ENCODE data around the gene HS6ST1. TPM values are rescaled to one million over a fixed set of nuclear protein-coding genes. Genes with fewer than 3 reads are reported as not detected.

Gene HS6ST1
- total RNA-seq, 1 donor: 15.1 TPM

DNA sequence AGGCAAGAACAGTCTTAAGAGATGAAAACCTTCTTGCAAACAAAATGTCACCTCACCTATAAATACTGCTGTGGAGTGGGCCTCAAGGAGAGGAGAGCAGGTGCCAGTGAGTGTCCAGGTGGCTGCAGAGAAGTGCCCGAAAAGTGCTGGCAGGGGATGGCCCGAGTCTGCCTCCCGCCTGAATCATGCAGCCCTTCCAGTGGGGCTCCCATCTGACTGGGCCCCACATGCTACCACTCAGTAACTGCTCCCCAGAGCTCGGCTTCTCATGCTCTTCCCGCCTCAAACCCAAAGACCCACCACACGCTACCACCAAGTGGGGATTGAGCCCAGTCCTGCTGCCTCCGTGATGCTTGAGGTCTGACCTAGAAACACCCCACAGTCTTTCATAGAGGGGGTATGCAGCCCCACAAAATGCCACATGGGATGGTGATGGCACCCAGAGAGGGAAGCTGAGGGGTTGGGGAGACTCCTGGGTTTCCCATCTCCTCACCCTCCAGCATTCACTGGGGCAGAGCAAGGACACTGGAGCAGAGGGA lies 7.4 kb downstream of the HS6ST1 start:
- Histone ChIP-seq H3K9me3 (ENCODE audit: low read depth, low read length) (no peaks in the 10 kb centered on the region), H3K4me1 (ENCODE audit: insufficient read depth, low read length) (peaks cover 17% of the 10 kb centered on the region), H3K27me3 (ENCODE audit: insufficient read depth, low read length) (no peaks in the 10 kb centered on the region), H3K4me3 (ENCODE audit: low read length) (no peak overlapping the region)

DNA sequence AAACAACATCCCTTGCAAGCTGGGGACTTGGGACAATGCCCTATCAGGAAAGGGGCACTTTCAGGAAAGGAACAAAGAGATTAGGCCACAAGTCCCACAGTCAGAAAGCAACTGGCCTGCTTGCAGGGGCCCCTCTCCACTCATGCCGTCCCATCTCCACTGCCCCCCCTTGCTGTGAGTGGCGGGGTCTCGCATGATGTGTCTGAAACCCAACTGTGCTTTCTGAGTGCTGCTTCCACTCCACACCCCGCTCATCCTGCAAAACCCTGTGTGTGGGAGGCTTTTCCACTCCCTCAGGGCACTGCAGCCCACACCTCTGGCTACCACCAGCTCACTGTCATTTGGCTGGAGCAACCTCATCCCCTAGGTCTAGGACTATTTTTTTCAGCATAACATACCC lies 7.9 kb downstream of the HS6ST1 start:
- H3K27me3 ChIP-seq (ENCODE audit: insufficient read depth, low read length): no peaks in the 10 kb centered on the region
- H3K4me1 ChIP-seq (ENCODE audit: insufficient read depth, low read length): peaks cover 11% of the 10 kb centered on the region
- H3K4me3 ChIP-seq (ENCODE audit: low read length): no peak overlapping the region
- H3K9me3 ChIP-seq (ENCODE audit: low read depth, low read length): no peaks in the 10 kb centered on the region

GRCh38 chr2:128310094-128310716 lies 8.5 kb downstream of the HS6ST1 start:
- peaks cover 8% of the 10 kb centered on the region for H3K4me1 ChIP-seq (ENCODE audit: insufficient read depth, low read length)
- no peaks in the 10 kb centered on the region for H3K9me3 ChIP-seq (ENCODE audit: low read depth, low read length)
- H3K4me3 ChIP-seq (ENCODE audit: low read length): no peak overlapping the region
- no peaks in the 10 kb centered on the region for H3K27me3 ChIP-seq (ENCODE audit: insufficient read depth, low read length)

DNA sequence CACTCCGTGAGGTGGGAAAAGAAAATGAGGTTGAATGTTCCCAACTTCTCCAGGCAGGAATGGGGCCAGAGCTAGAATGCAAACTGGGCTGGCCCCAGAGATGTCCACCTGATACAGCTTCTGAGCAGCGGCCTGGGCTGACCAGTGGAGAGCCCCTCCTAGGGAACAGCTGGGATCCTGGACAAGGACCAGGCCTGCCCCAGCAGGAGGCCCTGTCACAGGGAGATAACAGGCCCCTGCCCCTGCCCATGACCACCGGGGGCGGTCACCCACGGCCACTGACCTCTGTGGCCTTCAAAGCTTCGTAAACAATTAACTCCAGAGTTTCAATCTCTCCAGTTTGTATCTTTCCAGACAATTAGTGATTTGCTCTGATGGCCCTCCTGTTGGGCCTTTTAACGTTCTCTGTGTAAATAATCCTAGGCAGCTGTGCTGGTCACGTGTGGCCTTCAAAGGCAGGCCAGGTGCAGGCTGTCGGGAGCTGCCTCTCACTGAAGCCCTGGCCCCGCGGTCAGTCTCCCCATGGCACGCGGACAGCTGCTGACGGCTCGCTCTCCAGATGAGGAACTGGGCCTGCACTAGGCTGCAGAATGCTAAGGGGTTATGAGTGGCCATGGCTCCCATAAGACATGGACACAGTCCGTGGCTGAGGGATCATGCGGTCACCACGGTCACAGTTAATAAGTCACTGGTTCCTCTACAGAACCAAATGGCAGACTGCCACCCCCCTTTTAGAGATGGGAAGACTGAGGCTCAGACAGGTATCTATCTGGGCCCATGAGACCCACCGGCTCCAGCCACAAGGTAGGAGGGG lies 9.2 kb downstream of the HS6ST1 start:
- peaks cover 8% of the 10 kb centered on the region for H3K4me1 ChIP-seq (ENCODE audit: insufficient read depth, low read length)
- no peaks in the 10 kb centered on the region for H3K27me3 ChIP-seq (ENCODE audit: insufficient read depth, low read length)
- no peak overlapping the region for H3K4me3 ChIP-seq (ENCODE audit: low read length)
- no peaks in the 10 kb centered on the region for H3K9me3 ChIP-seq (ENCODE audit: low read depth, low read length)

GRCh38 chr2:128308889-128309279 lies 9.8 kb downstream of the HS6ST1 start:
- H3K4me1 ChIP-seq (ENCODE audit: insufficient read depth, low read length): peaks cover 5% of the 10 kb centered on the region
- no peak overlapping the region for H3K4me3 ChIP-seq (ENCODE audit: low read length)
- no peaks in the 10 kb centered on the region for H3K9me3 ChIP-seq (ENCODE audit: low read depth, low read length)
- no peaks in the 10 kb centered on the region for H3K27me3 ChIP-seq (ENCODE audit: insufficient read depth, low read length)

DNA sequence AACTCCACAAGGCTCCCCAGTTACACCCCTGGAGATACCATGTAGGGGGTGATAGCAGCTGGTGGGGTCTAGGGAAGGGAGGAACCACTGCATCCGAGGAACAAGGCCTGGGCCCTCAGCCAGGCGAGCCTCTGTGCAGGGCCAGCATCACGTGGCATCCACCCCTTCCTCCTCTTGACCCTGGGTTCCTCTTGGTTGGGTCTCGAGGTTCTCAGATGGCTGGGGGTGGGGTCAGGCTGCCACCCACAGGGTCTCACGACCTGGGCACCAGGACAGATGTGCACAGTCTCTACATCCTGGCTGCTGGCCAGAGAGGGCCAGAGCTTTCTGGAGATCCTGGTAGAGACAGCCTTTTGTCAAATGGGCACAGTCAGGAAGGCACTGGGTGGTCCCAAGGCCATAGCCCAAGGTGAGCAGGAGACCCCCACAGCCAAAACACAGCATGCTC lies 10.4 kb downstream of the HS6ST1 start:
- no peaks in the 10 kb centered on the region for H3K27me3 ChIP-seq (ENCODE audit: insufficient read depth, low read length)
- H3K4me3 ChIP-seq (ENCODE audit: low read length): no peak overlapping the region
- H3K9me3 ChIP-seq (ENCODE audit: low read depth, low read length): no peaks in the 10 kb centered on the region
- peaks cover 5% of the 10 kb centered on the region for H3K4me1 ChIP-seq (ENCODE audit: insufficient read depth, low read length)

GRCh38 chr2:128307595-128307994 lies 11.1 kb downstream of the HS6ST1 start:
- H3K9me3 ChIP-seq (ENCODE audit: low read depth, low read length): no peaks in the 10 kb centered on the region
- peaks cover 5% of the 10 kb centered on the region for H3K4me1 ChIP-seq (ENCODE audit: insufficient read depth, low read length)
- no peak overlapping the region for H3K4me3 ChIP-seq (ENCODE audit: low read length)
- no peaks in the 10 kb centered on the region for H3K27me3 ChIP-seq (ENCODE audit: insufficient read depth, low read length)

DNA sequence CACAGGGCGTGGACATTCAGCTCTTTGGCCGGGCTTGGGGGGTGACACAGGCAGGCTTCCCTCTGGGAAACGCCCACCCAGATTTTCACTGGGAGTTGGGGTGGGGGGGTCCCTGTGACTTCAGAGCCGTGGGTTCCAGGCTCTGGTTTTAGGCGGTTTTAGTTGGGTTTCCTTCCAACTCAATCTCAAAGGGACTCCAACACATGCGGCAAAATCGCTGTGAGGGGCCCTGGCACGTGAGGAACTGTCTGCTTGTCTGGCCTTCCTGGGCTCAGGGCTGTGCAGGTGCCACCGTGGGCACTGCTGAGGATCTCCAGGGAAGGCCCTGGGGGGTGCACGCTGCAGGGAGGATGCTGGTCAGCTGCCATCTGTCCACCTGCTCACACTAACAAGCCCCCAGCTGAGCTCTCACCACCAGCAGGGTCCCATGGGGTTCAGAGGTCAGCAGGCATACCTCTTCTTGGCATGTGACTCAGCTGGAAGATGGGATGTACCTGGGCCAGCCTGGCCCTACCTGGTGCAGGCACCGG lies 11.7 kb downstream of the HS6ST1 start:
- H3K4me3 ChIP-seq (ENCODE audit: low read length): no peak overlapping the region
- no peaks in the 10 kb centered on the region for H3K27me3 ChIP-seq (ENCODE audit: insufficient read depth, low read length)
- H3K9me3 ChIP-seq (ENCODE audit: low read depth, low read length): no peaks in the 10 kb centered on the region
- H3K4me1 ChIP-seq (ENCODE audit: insufficient read depth, low read length): peaks cover 5% of the 10 kb centered on the region

GRCh38 chr2:128306081-128306930 lies 12.4 kb downstream of the HS6ST1 start:
- Histone ChIP-seq H3K9me3 (ENCODE audit: low read depth, low read length) (no peaks in the 10 kb centered on the region), H3K4me3 (ENCODE audit: low read length) (no peak overlapping the region), H3K4me1 (ENCODE audit: insufficient read depth, low read length) (peaks cover 5% of the 10 kb centered on the region), H3K27me3 (ENCODE audit: insufficient read depth, low read length) (no peaks in the 10 kb centered on the region)

DNA sequence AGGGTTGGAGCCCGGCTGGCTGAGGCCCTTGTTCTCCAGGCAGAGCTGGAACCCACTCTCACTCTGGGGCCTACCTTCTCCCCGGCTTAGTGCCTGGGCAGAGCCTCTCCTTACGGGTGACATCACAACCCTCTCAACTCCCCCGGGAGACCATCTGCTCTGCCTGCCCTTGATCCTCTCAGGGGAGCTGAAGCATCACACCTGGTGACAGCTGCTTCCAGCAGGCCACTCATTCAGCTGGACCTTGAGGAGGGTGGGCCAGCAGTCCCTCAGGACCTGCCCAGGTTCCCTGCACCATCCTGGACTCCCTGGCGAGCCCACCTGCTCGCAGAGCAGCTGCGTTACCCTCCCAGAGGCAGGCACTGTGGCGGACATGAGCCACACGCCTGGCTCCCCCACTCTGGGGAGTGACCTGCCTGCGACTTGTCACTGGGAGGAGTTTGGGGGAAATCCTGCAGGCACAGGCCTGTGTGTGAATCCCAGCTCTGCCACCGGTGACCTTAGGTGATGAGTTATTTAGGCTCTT lies 13.1 kb downstream of the HS6ST1 start:
- no peak overlapping the region for H3K4me3 ChIP-seq (ENCODE audit: low read length)
- H3K27me3 ChIP-seq (ENCODE audit: insufficient read depth, low read length): no peaks in the 10 kb centered on the region
- H3K4me1 ChIP-seq (ENCODE audit: insufficient read depth, low read length): peaks cover 5% of the 10 kb centered on the region
- no peaks in the 10 kb centered on the region for H3K9me3 ChIP-seq (ENCODE audit: low read depth, low read length)

- H3K9me3 ChIP-seq (ENCODE audit: low read depth, low read length): no peaks in the 10 kb centered on the region
Measured at GRCh38 chr2:128304715-128305554, 13.7 kb downstream of the HS6ST1 start.

GRCh38 chr2:128304330-128304714 lies 14.3 kb downstream of the HS6ST1 start:
- Histone ChIP-seq H3K9me3 (ENCODE audit: low read depth, low read length) (no peaks in the 10 kb centered on the region), H3K27me3 (ENCODE audit: insufficient read depth, low read length) (no peaks in the 10 kb centered on the region), H3K4me3 (ENCODE audit: low read length) (no peak overlapping the region), H3K4me1 (ENCODE audit: insufficient read depth, low read length) (peaks cover 5% of the 10 kb centered on the region)

More at GRCh38 chr2:128304715-128305554, 13.7 kb downstream of the HS6ST1 start:
- no peaks in the 10 kb centered on the region for H3K27me3 ChIP-seq (ENCODE audit: insufficient read depth, low read length)
- peaks cover 5% of the 10 kb centered on the region for H3K4me1 ChIP-seq (ENCODE audit: insufficient read depth, low read length)
- no peak overlapping the region for H3K4me3 ChIP-seq (ENCODE audit: low read length)

DNA sequence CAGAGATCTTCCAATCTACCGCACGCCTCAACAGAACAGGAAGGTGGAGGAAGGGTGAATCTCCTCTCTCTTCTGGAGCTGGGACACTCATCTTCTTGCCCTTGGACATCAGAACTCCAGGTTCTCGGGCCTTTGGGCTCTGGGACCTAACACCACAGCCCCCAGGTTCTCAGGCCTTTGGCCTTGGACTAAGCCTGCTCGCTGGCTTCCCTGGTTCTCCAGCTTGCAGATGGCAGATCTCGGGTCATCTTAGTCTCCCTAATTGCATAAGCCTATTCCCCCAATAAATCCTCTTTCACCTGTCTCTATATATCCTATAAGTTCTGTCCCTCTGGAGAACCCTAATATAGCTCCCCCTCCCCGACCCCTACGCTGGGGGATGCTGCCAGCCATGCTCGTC lies 14.8 kb downstream of the HS6ST1 start:
- Histone ChIP-seq H3K9me3 (ENCODE audit: low read depth, low read length) (no peaks in the 10 kb centered on the region), H3K4me1 (ENCODE audit: insufficient read depth, low read length) (peaks cover 5% of the 10 kb centered on the region), H3K4me3 (ENCODE audit: low read length) (no peak overlapping the region), H3K27me3 (ENCODE audit: insufficient read depth, low read length) (no peaks in the 10 kb centered on the region)

Data from mononuclear cell (primary cell).